Trophoblast cell (in vitro differentiated cells and primary cell): ENCODE results near the gene CBX2.

Source experiments
- DNase-seq, 2 donors: peaks; one replicate each; pipeline ENCODE4 v3.0.0-alpha.2; 2016
- H2AFZ ChIP-seq: 2 replicates; pipeline ENCODE4 v1.6.1; 2013; ENCODE audit warnings: low read length, moderate library complexity, mild to moderate bottlenecking; ENCODE audit not compliant: insufficient read depth, poor library complexity
- H2AK5ac ChIP-seq: 2 replicates; pipeline ENCODE4 v1.6.1; 2013; ENCODE audit warnings: mild to moderate bottlenecking, low read length
- H2BK120ac ChIP-seq: 2 replicates; pipeline ENCODE4 v1.6.1; 2013; ENCODE audit warnings: low read length, mild to moderate bottlenecking, moderate library complexity; ENCODE audit not compliant: insufficient read depth, poor library complexity
- H2BK12ac ChIP-seq: 2 replicates; pipeline ENCODE4 v1.6.1; 2013; ENCODE audit warnings: mild to moderate bottlenecking, low read length, moderate library complexity
- H2BK5ac ChIP-seq: 2 replicates; pipeline ENCODE4 v1.6.1; 2013; ENCODE audit warnings: low read length, low read depth, moderate library complexity, mild to moderate bottlenecking; ENCODE audit not compliant: poor library complexity
- H3K14ac ChIP-seq: 2 replicates; pipeline ENCODE4 v1.6.1; 2013; ENCODE audit warnings: mild to moderate bottlenecking, low read length
- H3K18ac ChIP-seq: 2 replicates; pipeline ENCODE4 v1.6.1; 2013; ENCODE audit warnings: mild to moderate bottlenecking, low read length
- H3K23ac ChIP-seq: 2 replicates; pipeline ENCODE4 v1.6.1; 2013; ENCODE audit warnings: low read length
- H3K27ac ChIP-seq: 2 replicates; pipeline ENCODE4 v1.5.1; 2013; ENCODE audit warnings: low read depth, mild to moderate bottlenecking, inconsistent platforms, low read length, moderate library complexity
- H3K27me3 ChIP-seq: 2 replicates; pipeline ENCODE4 v1.6.1; 2013; ENCODE audit warnings: inconsistent platforms, mild to moderate bottlenecking, low read length, moderate library complexity; ENCODE audit not compliant: insufficient read depth
- H3K36me3 ChIP-seq, 2 experiments: 1 replicate in 1 of 2; 2 replicates in 1 of 2; pipeline ENCODE4 v1.6.1; 2013; ENCODE audit warnings: low read length in 2 of 2, mild to moderate bottlenecking in 2 of 2, moderate library complexity in 1 of 2; ENCODE audit not compliant: insufficient read depth in 2 of 2, control insufficient read depth in 1 of 2
- H3K4ac ChIP-seq: 2 replicates; pipeline ENCODE4 v1.6.1; 2013; ENCODE audit warnings: low read depth, mild to moderate bottlenecking, low read length, moderate library complexity
- H3K4me1 ChIP-seq, 2 experiments: 1 replicate in 1 of 2; 2 replicates in 1 of 2; pipeline ENCODE4 v1.6.1; 2013; ENCODE audit warnings: low read length in 2 of 2, mild to moderate bottlenecking in 2 of 2, moderate library complexity in 1 of 2; ENCODE audit not compliant: insufficient read depth in 2 of 2, control insufficient read depth in 1 of 2
- H3K4me2 ChIP-seq: 2 replicates; pipeline ENCODE4 v1.6.1; 2013; ENCODE audit warnings: inconsistent platforms, mild to moderate bottlenecking, low read length, moderate library complexity
- H3K4me3 ChIP-seq: 2 replicates; pipeline ENCODE4 v1.5.1; 2013; ENCODE audit warnings: mild to moderate bottlenecking, low read depth, low read length, inconsistent platforms
- H3K79me1 ChIP-seq: one replicate; pipeline ENCODE4 v1.6.1; 2013; ENCODE audit warnings: low read length
- H3K79me2 ChIP-seq: 2 replicates; pipeline ENCODE4 v1.6.1; 2013; ENCODE audit warnings: low read length, mild to moderate bottlenecking; ENCODE audit not compliant: control insufficient read depth, insufficient read depth, poor library complexity
- H3K9ac ChIP-seq: 2 replicates; pipeline ENCODE4 v1.6.1; 2013; ENCODE audit warnings: mild to moderate bottlenecking, low read length
- H3K9me3 ChIP-seq: 2 replicates; pipeline ENCODE4 v1.6.1; 2013; ENCODE audit warnings: low read depth, mild to moderate bottlenecking, control low read depth, inconsistent platforms, low read length; ENCODE audit not compliant: insufficient read depth
- H4K12ac ChIP-seq: 2 replicates; pipeline ENCODE4 v1.6.1; 2013; ENCODE audit warnings: low read depth, mild to moderate bottlenecking, low read length, moderate library complexity
- H4K8ac ChIP-seq: 2 replicates; pipeline ENCODE4 v1.6.1; 2013; ENCODE audit warnings: low read depth, mild to moderate bottlenecking, low read length, moderate library complexity
- H4K91ac ChIP-seq: one replicate; pipeline ENCODE4 v1.6.1; 2013; ENCODE audit warnings: low read depth, mild to moderate bottlenecking, low read length, moderate library complexity
- WGBS: extraction: QIAGEN DNeasy Blood & Tissue Kit; methylation state at CpG from one replicate; pipeline ENCODE4 v1.1.7; 2013; ENCODE audit warnings: missing lambda C conversion rate; ENCODE audit not compliant: insufficient read length, insufficient coverage; ENCODE audit errors: extremely low coverage; 5-methylcytosine and 5-hydroxymethylcytosine counted together

Gene CBX2

GRCh38 chr17:79833744-79834564 is 56.0 kb downstream of the CBX2 start:
- H3K4me3 ChIP-seq: no peak overlapping the region
- H3K79me2 ChIP-seq: no peaks in the 10 kb centered on the region
- no peak overlapping the region for H2AFZ ChIP-seq
- H3K27me3 ChIP-seq: peaks cover 74% of the 10 kb centered on the region
- H3K14ac ChIP-seq: no peak overlapping the region
- no peak overlapping the region for H3K18ac ChIP-seq
- no peak overlapping the region for H3K4ac ChIP-seq
- DNase-seq: no peak
- H3K27ac ChIP-seq: no peak overlapping the region
- H3K4me2 ChIP-seq: no peak overlapping the region
- no peak overlapping the region for H4K91ac ChIP-seq
- H3K4me1 ChIP-seq: peaks cover 38 to 39% of the 10 kb centered on the region in 2 experiments
- H2AK5ac ChIP-seq: no peak overlapping the region
- no peak overlapping the region for H2BK120ac ChIP-seq
- H2BK12ac ChIP-seq: no peak overlapping the region
- WGBS: no CpG with 5 or more reads among the region's 83 CpGs
- H3K9ac ChIP-seq: no peak overlapping the region
- H4K12ac ChIP-seq: no peak overlapping the region
- no peak overlapping the region for H4K8ac ChIP-seq
- no peaks in the 10 kb centered on the region for H3K79me1 ChIP-seq
- H3K9me3 ChIP-seq: peaks cover 8% of the 10 kb centered on the region
- H3K23ac ChIP-seq: no peak overlapping the region
- H3K36me3 ChIP-seq: peaks cover 1 to 7% of the 10 kb centered on the region in 2 experiments
- no peak overlapping the region for H2BK5ac ChIP-seq

GRCh38 chr17:79834565-79835469 is 56.9 kb downstream of the CBX2 start:
- H3K4me1 ChIP-seq: peaks cover 40 to 41% of the 10 kb centered on the region in 2 experiments
- no peak overlapping the region for H3K9ac ChIP-seq
- H4K12ac ChIP-seq: no peak overlapping the region
- no peak overlapping the region for H2AFZ ChIP-seq
- WGBS: no CpG with 5 or more reads among the region's 61 CpGs
- H3K14ac ChIP-seq: no peak overlapping the region
- H2BK12ac ChIP-seq: no peak overlapping the region
- H3K18ac ChIP-seq: no peak overlapping the region
- peaks cover 3% of the 10 kb centered on the region for H3K79me1 ChIP-seq
- H2BK120ac ChIP-seq: no peak overlapping the region
- H2AK5ac ChIP-seq: no peak overlapping the region
- H3K4me2 ChIP-seq: no peak overlapping the region
- no peak overlapping the region for H3K4me3 ChIP-seq
- H3K4ac ChIP-seq: no peak overlapping the region
- no peak overlapping the region for H2BK5ac ChIP-seq
- no peak for DNase-seq
- peaks cover 2% of the 10 kb centered on the region for H3K79me2 ChIP-seq
- H3K27ac ChIP-seq: no peak overlapping the region
- no peak overlapping the region for H4K91ac ChIP-seq
- peaks cover 1 to 7% of the 10 kb centered on the region in 2 experiments for H3K36me3 ChIP-seq
- peaks cover 8% of the 10 kb centered on the region for H3K9me3 ChIP-seq
- H3K27me3 ChIP-seq: peaks cover 72% of the 10 kb centered on the region
- no peak overlapping the region for H3K23ac ChIP-seq
- no peak overlapping the region for H4K8ac ChIP-seq

- Histone ChIP-seq H3K4me2 (no peak overlapping the region), H4K8ac (no peak overlapping the region), H3K4ac (no peak overlapping the region), H3K9me3 (peaks cover 15% of the 10 kb centered on the region), H2AFZ (no peak overlapping the region), H2BK5ac (no peak overlapping the region), H3K79me2 (peaks cover 2% of the 10 kb centered on the region), H3K79me1 (peaks cover 3% of the 10 kb centered on the region), H3K14ac (no peak overlapping the region), H3K4me3 (no peak overlapping the region), H3K9ac (no peak overlapping the region), H3K18ac (no peak overlapping the region), H2BK120ac (no peak overlapping the region), H3K36me3 (peaks cover 1 to 7% of the 10 kb centered on the region in 2 experiments), H3K4me1 (peaks cover 46 to 48% of the 10 kb centered on the region in 2 experiments), H3K27me3 (peaks cover 72% of the 10 kb centered on the region), H2AK5ac (no peak overlapping the region), H3K23ac (no peak overlapping the region), H2BK12ac (no peak overlapping the region), H3K27ac (no peak overlapping the region), H4K91ac (no peak overlapping the region), H4K12ac (no peak overlapping the region)
- WGBS: no CpG with 5 or more reads among the region's 13 CpGs
- DNase-seq: no peak
Measured at GRCh38 chr17:79835470-79835899, 57.5 kb downstream of the CBX2 start.

- no peak overlapping the region for H3K14ac ChIP-seq
- WGBS: no CpG with 5 or more reads among the region's 24 CpGs
- H3K4ac ChIP-seq: no peak overlapping the region
- no peak overlapping the region for H2AK5ac ChIP-seq
- H2BK5ac ChIP-seq: no peak overlapping the region
- H2BK12ac ChIP-seq: no peak overlapping the region
- no peak overlapping the region for H4K12ac ChIP-seq
- H3K9ac ChIP-seq: no peak overlapping the region
- peaks cover 3% of the 10 kb centered on the region for H3K79me1 ChIP-seq
- H4K8ac ChIP-seq: no peak overlapping the region
- peaks cover 72% of the 10 kb centered on the region for H3K27me3 ChIP-seq
- H3K36me3 ChIP-seq: peaks cover 1 to 7% of the 10 kb centered on the region in 2 experiments
- peak; percentile 52 to 55 for DNase-seq
- no peak overlapping the region for H3K27ac ChIP-seq
- no peak overlapping the region for H2BK120ac ChIP-seq
- H4K91ac ChIP-seq: no peak overlapping the region
- no peak overlapping the region for H3K18ac ChIP-seq
- peaks cover 2% of the 10 kb centered on the region for H3K79me2 ChIP-seq
- peaks cover 17% of the 10 kb centered on the region for H3K9me3 ChIP-seq
- no peak overlapping the region for H2AFZ ChIP-seq
- no peak overlapping the region for H3K23ac ChIP-seq
- H3K4me1 ChIP-seq: peaks cover 46 to 53% of the 10 kb centered on the region in 2 experiments
- H3K4me2 ChIP-seq: no peak overlapping the region
- no peak overlapping the region for H3K4me3 ChIP-seq
Measured at GRCh38 chr17:79835953-79836509, 58.1 kb downstream of the CBX2 start.
